H9 (cell line): Measurements from ENCODE around the gene PMAIP1. TPM values are rescaled to one million over a fixed set of nuclear protein-coding genes. Genes with fewer than 3 reads are reported as not detected.

ENCODE experiments used
- DNase-seq: peaks from one replicate; pipeline ENCODE4 v3.0.0-alpha.2; 2017
- H2AFZ ChIP-seq: one replicate; pipeline ENCODE4 v1.6.1; 2013; ENCODE audit warnings: mild to moderate bottlenecking, low read length, control low read depth, moderate library complexity
- H2AK5ac ChIP-seq: 2 replicates; pipeline ENCODE4 v1.6.1; 2013; ENCODE audit warnings: low read length, control low read depth, mixed read lengths; ENCODE audit not compliant: insufficient read length
- H2BK120ac ChIP-seq: one replicate; pipeline ENCODE4 v1.6.1; 2013; ENCODE audit warnings: low read depth, mild to moderate bottlenecking, low read length, control low read depth, inconsistent platforms; ENCODE audit not compliant: poor library complexity, severe bottlenecking
- H2BK12ac ChIP-seq: 2 replicates; pipeline ENCODE4 v1.6.1; 2013; ENCODE audit warnings: low read length, control low read depth, mixed read lengths, low read depth; ENCODE audit not compliant: insufficient read length
- H2BK15ac ChIP-seq: 2 replicates; pipeline ENCODE4 v1.6.1; 2013; ENCODE audit warnings: low read depth, low read length, control low read depth
- H2BK20ac ChIP-seq: one replicate; pipeline ENCODE4 v1.6.1; 2013; ENCODE audit warnings: low read depth, mild to moderate bottlenecking, low read length, control low read depth, inconsistent platforms; ENCODE audit not compliant: poor library complexity, severe bottlenecking
- H2BK5ac ChIP-seq: 2 replicates; pipeline ENCODE4 v1.6.1; 2013; ENCODE audit warnings: low read length, control low read depth, mixed read lengths; ENCODE audit not compliant: insufficient read length
- H3K14ac ChIP-seq: 2 replicates; pipeline ENCODE4 v1.6.1; 2013; ENCODE audit warnings: low read length, control low read depth; ENCODE audit not compliant: insufficient read depth
- H3K18ac ChIP-seq: 2 replicates; pipeline ENCODE4 v1.6.1; 2013; ENCODE audit warnings: low read depth, mild to moderate bottlenecking, mixed read lengths, low read length, control low read depth; ENCODE audit not compliant: insufficient read length
- H3K23ac ChIP-seq: 2 replicates; pipeline ENCODE4 v1.6.1; 2013; ENCODE audit warnings: low read length, control low read depth, mixed read lengths, low read depth; ENCODE audit not compliant: insufficient read length
- H3K23me2 ChIP-seq: 2 replicates; pipeline ENCODE4 v1.6.1; 2013; ENCODE audit warnings: low read depth, mild to moderate bottlenecking, mixed read lengths, low read length, control low read depth; ENCODE audit not compliant: insufficient read length, poor library complexity, severe bottlenecking
- H3K27ac ChIP-seq: 2 replicates; pipeline ENCODE4 v1.5.1; 2013; ENCODE audit warnings: low read length, control low read depth, mixed read lengths, low read depth; ENCODE audit not compliant: insufficient read length
- H3K27me3 ChIP-seq: 2 replicates; pipeline ENCODE4 v1.6.1; 2013; ENCODE audit warnings: low read length, control low read depth, inconsistent platforms; ENCODE audit not compliant: insufficient read depth
- H3K4ac ChIP-seq: 2 replicates; pipeline ENCODE4 v1.6.1; 2013; ENCODE audit warnings: low read depth, mild to moderate bottlenecking, control low read depth, inconsistent platforms, low read length, moderate library complexity
- H3K4me1 ChIP-seq: 2 replicates; pipeline ENCODE4 v1.6.1; 2013; ENCODE audit warnings: low read length, control low read depth, inconsistent platforms; ENCODE audit not compliant: insufficient read depth
- H3K4me2 ChIP-seq: 2 replicates; pipeline ENCODE4 v1.6.1; 2013; ENCODE audit warnings: low read length, control low read depth, mixed read lengths; ENCODE audit not compliant: insufficient read length, insufficient read depth
- H3K56ac ChIP-seq: 2 replicates; pipeline ENCODE4 v1.6.1; 2013; ENCODE audit warnings: low read depth, mild to moderate bottlenecking, mixed read lengths, low read length, control low read depth; ENCODE audit not compliant: insufficient read length
- H3K79me1 ChIP-seq: 2 replicates; pipeline ENCODE4 v1.6.1; 2013; ENCODE audit warnings: low read depth, mild to moderate bottlenecking, moderate library complexity, low read length, control low read depth, inconsistent platforms; ENCODE audit not compliant: insufficient read depth, poor library complexity, severe bottlenecking
- H3K79me2 ChIP-seq: 2 replicates; pipeline ENCODE4 v1.6.1; 2013; ENCODE audit warnings: low read length, control low read depth, inconsistent platforms; ENCODE audit not compliant: insufficient read depth
- H3K9ac ChIP-seq: 2 replicates; pipeline ENCODE4 v1.6.1; 2013; ENCODE audit warnings: low read length, control low read depth, mixed read lengths; ENCODE audit not compliant: insufficient read length; ENCODE audit errors: extremely low read depth
- H3K9me3 ChIP-seq: one replicate; pipeline ENCODE4 v1.6.1; 2013; ENCODE audit warnings: low read depth, low read length, inconsistent platforms; ENCODE audit not compliant: control insufficient read depth
- H3T11ph ChIP-seq: one replicate; pipeline ENCODE4 v1.6.1; 2013; ENCODE audit warnings: mild to moderate bottlenecking, low read length, control low read depth, inconsistent platforms
- H4K20me1 ChIP-seq: one replicate; pipeline ENCODE4 v1.6.1; 2013; ENCODE audit not compliant: control insufficient read depth, insufficient read length, insufficient read depth
- H4K5ac ChIP-seq: 2 replicates; pipeline ENCODE4 v1.6.1; 2013; ENCODE audit warnings: low read depth, mild to moderate bottlenecking, mixed read lengths, low read length, control low read depth; ENCODE audit not compliant: insufficient read length
- H4K8ac ChIP-seq: replicated peaks from 2 replicates; pipeline ENCODE4 v1.6.1; 2013; ENCODE audit warnings: low read length, control low read depth, mixed read lengths, low read depth; ENCODE audit not compliant: insufficient read length
- H4K91ac ChIP-seq: 2 replicates; pipeline ENCODE4 v1.6.1; 2013; ENCODE audit warnings: low read depth, mild to moderate bottlenecking, moderate library complexity, mixed read lengths, low read length, control low read depth; ENCODE audit not compliant: insufficient read length
- H3K27ac Mint-ChIP-seq, 3 experiments: 2 replicates in 2 of 3; 3 replicates in 1 of 3; pipeline ENCODE4 v1.8.0; 2020 to 2021; ENCODE audit warnings: mixed read lengths in 3 of 3, mild to moderate bottlenecking in 1 of 3, moderate library complexity in 1 of 3
- H3K27me3 Mint-ChIP-seq: 2 replicates; pipeline ENCODE4 v1.8.0; 2021; ENCODE audit warnings: low read depth, mild to moderate bottlenecking, moderate library complexity, mixed read lengths
- H3K36me3 Mint-ChIP-seq, 3 experiments: 2 replicates in 2 of 3; 3 replicates in 1 of 3; pipeline ENCODE4 v1.8.0; 2020 to 2021; ENCODE audit warnings: low read depth in 3 of 3, mixed read lengths in 3 of 3; ENCODE audit not compliant: insufficient read depth in 1 of 3
- H3K4me1 Mint-ChIP-seq, 2 experiments: 2 replicates each; pipeline ENCODE4 v1.8.0; 2020; ENCODE audit warnings: mixed read lengths in 2 of 2
- H3K4me3 Mint-ChIP-seq, 2 experiments: 2 replicates in 1 of 2; 3 replicates in 1 of 2; pipeline ENCODE4 v1.8.0; 2020 to 2021; ENCODE audit warnings: mild to moderate bottlenecking in 2 of 2, mixed read lengths in 2 of 2, moderate library complexity in 1 of 2
- H3K9me3 Mint-ChIP-seq, 2 experiments: 2 replicates in 1 of 2; 3 replicates in 1 of 2; pipeline ENCODE4 v1.8.0; 2020; ENCODE audit warnings: mild to moderate bottlenecking in 2 of 2, mixed read lengths in 2 of 2, moderate library complexity in 1 of 2
- CTCF ChIP-seq: fragments of 200-600 bp; sonication (generic); conservative IDR thresholded peaks from 3 replicates; pipeline ENCODE4 v1.8.0; 2021; ENCODE audit warnings: antibody characterized with exemption, mild to moderate bottlenecking
- WGBS: extraction: QIAGEN DNeasy Blood & Tissue Kit; methylation state at CpG from one replicate; pipeline ENCODE4 v1.1.7; 2013; ENCODE audit warnings: missing lambda C conversion rate, low lambda C conversion rate, mixed read lengths; ENCODE audit not compliant: insufficient read length; ENCODE audit errors: extremely low coverage; 5-methylcytosine and 5-hydroxymethylcytosine counted together
- total RNA-seq: library from RNA; stranded (reverse); gene quantifications from 2 replicates; pipeline ENCODE4 v1.2.1, GENCODE V29; 2021

The PMAIP1 gene
- total RNA-seq, 1 experiment from 2014 or later = 152 TPM

- H3K27ac Mint-ChIP-seq = no peak overlapping the region
- H3K4me3 Mint-ChIP-seq = no peak overlapping the region
- no peaks in the 10 kb centered on the region; the same call in 1 of the 2 replicates for H3K27me3 Mint-ChIP-seq
- H2BK120ac ChIP-seq = no peak overlapping the region
- H4K8ac ChIP-seq = no peak overlapping the region
- peaks cover 24 to 26% of the 10 kb centered on the region in 2 experiments for H3K4me1 Mint-ChIP-seq
- H3K23ac ChIP-seq = no peak overlapping the region
- H3K9me3 Mint-ChIP-seq = no peaks in the 10 kb centered on the region; a peak in 1 of 5 replicates
- no peak for TF ChIP-seq CTCF
- no peak overlapping the region for H3K27ac ChIP-seq
- no peak overlapping the region for H4K5ac ChIP-seq
- no peak overlapping the region for H4K91ac ChIP-seq
- H4K20me1 ChIP-seq = no peaks in the 10 kb centered on the region
- no peak overlapping the region for H3K9ac ChIP-seq
- no peak overlapping the region for H2BK5ac ChIP-seq
- H3K4me1 ChIP-seq = peaks cover 4% of the 10 kb centered on the region
- no peaks in the 10 kb centered on the region for H3K23me2 ChIP-seq
- H3T11ph ChIP-seq = no peak overlapping the region
- no peaks in the 10 kb centered on the region for H3K27me3 ChIP-seq
- H3K36me3 Mint-ChIP-seq = no peaks in the 10 kb centered on the region
- H3K9me3 ChIP-seq = no peaks in the 10 kb centered on the region
- no peak overlapping the region for H2BK12ac ChIP-seq
- H3K18ac ChIP-seq = no peak overlapping the region
- H3K14ac ChIP-seq = no peak overlapping the region
- DNase-seq = no peak
- H3K79me2 ChIP-seq = no peaks in the 10 kb centered on the region
- H2AFZ ChIP-seq = no peak overlapping the region
- no peak overlapping the region for H3K56ac ChIP-seq
- no peak overlapping the region for H3K4me2 ChIP-seq
- H3K79me1 ChIP-seq = no peaks in the 10 kb centered on the region
- WGBS = no CpG with 5 or more reads among the region's 6 CpGs
- H2AK5ac ChIP-seq = no peak overlapping the region
- no peak overlapping the region for H2BK20ac ChIP-seq
- H3K4ac ChIP-seq = no peak overlapping the region
- H2BK15ac ChIP-seq = no peak overlapping the region
Measured at GRCh38 chr18:59915606-59916005, 15.8 kb downstream of the PMAIP1 start.
